ENCODE results near the gene NDUFC2.

- TF ChIP-seq SCMH1 (CRISPR knock-in tag; IDR thresholded peaks at IDR 0.05; ENCODE audit: borderline replicate concordance): no peak
- no peak for TF ChIP-seq ZNF747 (CRISPR knock-in tag; IDR thresholded peaks at IDR 0.05; ENCODE audit: borderline replicate concordance)
- no peak for TF ChIP-seq POLR2AphosphoS2 (IDR thresholded peaks at IDR 0.05; ENCODE audit: low read depth, low read length)
- 0 out of 2 replicates have a peak, but pooled peaks have one; percentile 72 for TF ChIP-seq DMTF1 (CRISPR knock-in tag; IDR thresholded peaks at IDR 0.05)
- peak; percentile 47; the same call in 1 of the 2 replicates for TF ChIP-seq GABPA (IDR thresholded peaks at IDR 0.05; ENCODE audit: low read depth, low read length)
- TF ChIP-seq GABPA (CRISPR knock-in tag; IDR thresholded peaks at IDR 0.05; ENCODE audit: low read depth): peak; percentile 77
- 0 out of 2 replicates have a peak, but pooled peaks have one; percentile 75 for TF ChIP-seq ZBTB7A (CRISPR knock-in tag; IDR thresholded peaks at IDR 0.05)
- TF ChIP-seq SATB2 (CRISPR knock-in tag; IDR thresholded peaks at IDR 0.05): no peak
- no peak for TF ChIP-seq TP53 (CRISPR knock-in tag; conservative IDR thresholded peaks at IDR 0.05)
- TF ChIP-seq ZFX (CRISPR knock-in tag; IDR thresholded peaks at IDR 0.05; ENCODE audit: low read depth): peak; percentile 83
- TF ChIP-seq REST (IDR thresholded peaks at IDR 0.05; ENCODE audit: borderline replicate concordance in 1 of 2, low read depth in 1 of 2, low read length in 2 of 2): peak in 1 of 2 experiments; percentile 63; a peak in 3 of 4 replicates
- peak; percentile 36; the same call in 1 of the 2 replicates for TF ChIP-seq ZNF34 (CRISPR knock-in tag; IDR thresholded peaks at IDR 0.05; ENCODE audit: borderline replicate concordance)
- TF ChIP-seq FOXK2 (IDR thresholded peaks at IDR 0.05): no peak
- peak; percentile 80; the same call in 1 of the 2 replicates for TF ChIP-seq ZBTB20 (CRISPR knock-in tag; IDR thresholded peaks at IDR 0.05; ENCODE audit: borderline replicate concordance, low read depth)
Observed at GRCh38 chr11:78022397-78023396, 57.0 kb downstream of the NDUFC2 start, which contains the start of gene KCTD14.
